GM08714 (cell line): Measurements from ENCODE around the gene ZNF146.
"Not testable (repeated sequence)": the region's sequence is repeated elsewhere in the genome, so short reads cannot be mapped to it uniquely, and the experiment has no call there.

Experiments used
- H3K4me3 ChIP-seq: fragments of 200-500 bp; sonication (Bioruptor generic); 2 replicates; pipeline ENCODE4 v1.5.1; 2014; ENCODE audit warnings: mild to moderate bottlenecking, low read length, inconsistent platforms
- ZNF274 ChIP-seq: IDR thresholded peaks from 2 replicates; pipeline ENCODE4 v1.6.1; 2012; ENCODE audit warnings: mild to moderate bottlenecking, low read depth, low read length

The ZNF146 gene

GRCh38 chr19:36256064-36256463, 41.2 kb downstream of the ZNF146 start:
- TF ChIP-seq ZNF274: no peak
- no peak overlapping the region for H3K4me3 ChIP-seq

- no peak overlapping the region for H3K4me3 ChIP-seq
- TF ChIP-seq ZNF274: no peak
Observed at GRCh38 chr19:36256853-36257519, 42.1 kb downstream of the ZNF146 start.

- H3K4me3 ChIP-seq: no peak overlapping the region
- TF ChIP-seq ZNF274: no peak
Observed at GRCh38 chr19:36257520-36257876, 42.6 kb downstream of the ZNF146 start.

GRCh38 chr19:36258028-36258875, 43.3 kb downstream of the ZNF146 start:
- no peak overlapping the region for H3K4me3 ChIP-seq
- TF ChIP-seq ZNF274: no peak

GRCh38 chr19:36259211-36259610, 44.3 kb downstream of the ZNF146 start:
- H3K4me3 ChIP-seq: no peak overlapping the region
- TF ChIP-seq ZNF274: no peak

GRCh38 chr19:36265064-36265463, 50.2 kb downstream of the ZNF146 start:
- H3K4me3 ChIP-seq: no peak overlapping the region
- no peak for TF ChIP-seq ZNF274

- H3K4me3 ChIP-seq: no peak overlapping the region
- no peak for TF ChIP-seq ZNF274
Observed at GRCh38 chr19:36265856-36266374, 51.0 kb downstream of the ZNF146 start.

- TF ChIP-seq ZNF274: no peak
- H3K4me3 ChIP-seq: no peak overlapping the region
Observed at GRCh38 chr19:36266375-36266961, 51.6 kb downstream of the ZNF146 start.

GRCh38 chr19:36267061-36267845, 52.3 kb downstream of the ZNF146 start:
- H3K4me3 ChIP-seq: no peak overlapping the region
- TF ChIP-seq ZNF274: no peak

GRCh38 chr19:36268081-36268480, 53.2 kb downstream of the ZNF146 start:
- not testable (repeated sequence) for H3K4me3 ChIP-seq

- not testable (repeated sequence) for H3K4me3 ChIP-seq
Observed at GRCh38 chr19:36268591-36268990, 53.7 kb downstream of the ZNF146 start.

GRCh38 chr19:36269295-36269694, 54.4 kb downstream of the ZNF146 start:
- not testable (repeated sequence) for H3K4me3 ChIP-seq
